ENCODE measurements around the gene LMO1. TPM values are rescaled to one million over a fixed set of nuclear protein-coding genes. Genes with fewer than 3 reads are reported as not detected.

Gene LMO1
- total RNA-seq, 1 experiment from 2014 or later, result not detected

GRCh38 chr11:8291421-8292350 is 28.0 kb upstream of the LMO1 start:
- POLR2A ChIA-PET (ENCODE audit: unreplicated experiment), result no interaction called here
- no peaks in the 10 kb centered on the region for H3K9me2 ChIP-seq (ENCODE audit: insufficient read depth)
- no peaks in the 10 kb centered on the region for H3K9me3 ChIP-seq (ENCODE audit: insufficient read depth, low read depth)
- no TSS peak for BruUV-seq (replicated peaks)
- no peaks in the 10 kb centered on the region for H3K79me2 ChIP-seq (ENCODE audit: low read depth)
- H3K36me3 ChIP-seq (ENCODE audit: low read depth), result no peaks in the 10 kb centered on the region
- no peak overlapping the region for H3K4me3 ChIP-seq
- H3K4me1 ChIP-seq (replicated peaks; ENCODE audit: insufficient read depth), result no peaks in the 10 kb centered on the region
- no peaks in the 10 kb centered on the region for H3F3A ChIP-seq (ENCODE audit: insufficient read depth, low read depth)
- H3K27ac ChIP-seq, result no peak overlapping the region
- H3K27me3 ChIP-seq (ENCODE audit: insufficient read depth, low read depth), result no peaks in the 10 kb centered on the region
- no peaks in the 10 kb centered on the region for H4K20me1 ChIP-seq (ENCODE audit: insufficient read depth)
- no peak overlapping the region for H3K4me2 ChIP-seq
- TF ChIP-seq EZH2 (IDR thresholded peaks at IDR 0.05; ENCODE audit: low read depth), result no peak
- no peak for TF ChIP-seq CTCF (conservative IDR thresholded peaks at IDR 0.05)
- DNase-seq, result no peak
- intact Hi-C loops (cut with micrococcal nuclease; ENCODE audit: unreplicated experiment), result no loop called here
- H2AFZ ChIP-seq, result no peak overlapping the region
- CTCF ChIA-PET, result no interaction called here

- Histone ChIP-seq H3K9me2 (ENCODE audit: insufficient read depth) (no peaks in the 10 kb centered on the region), H3K36me3 (ENCODE audit: low read depth) (no peaks in the 10 kb centered on the region), H3K4me1 (replicated peaks; ENCODE audit: insufficient read depth) (no peaks in the 10 kb centered on the region), H3K79me2 (ENCODE audit: low read depth) (no peaks in the 10 kb centered on the region), H4K20me1 (ENCODE audit: insufficient read depth) (no peaks in the 10 kb centered on the region), H3K27ac (no peak overlapping the region), H3F3A (ENCODE audit: insufficient read depth, low read depth) (no peaks in the 10 kb centered on the region), H2AFZ (no peak overlapping the region), H3K4me2 (no peak overlapping the region), H3K4me3 (no peak overlapping the region), H3K27me3 (ENCODE audit: insufficient read depth, low read depth) (no peaks in the 10 kb centered on the region), H3K9me3 (ENCODE audit: insufficient read depth, low read depth) (no peaks in the 10 kb centered on the region)
- ChIA-PET POLR2A (ENCODE audit: unreplicated experiment) (no interaction called here), CTCF (no interaction called here)
- DNase-seq, result no peak
- TF ChIP-seq CTCF (conservative IDR thresholded peaks at IDR 0.05), result no peak
- TF ChIP-seq EZH2 (IDR thresholded peaks at IDR 0.05; ENCODE audit: low read depth), result no peak
- no TSS peak for BruUV-seq (replicated peaks)
- intact Hi-C loops (cut with micrococcal nuclease; ENCODE audit: unreplicated experiment), result no loop called here
These were observed 26.6 kb upstream of the LMO1 start for GRCh38 chr11:8290081-8290810.

- H3K9me2 ChIP-seq (ENCODE audit: insufficient read depth), result no peaks in the 10 kb centered on the region
- H3K79me2 ChIP-seq (ENCODE audit: low read depth), result no peaks in the 10 kb centered on the region
- no peaks in the 10 kb centered on the region for H3K4me1 ChIP-seq (replicated peaks; ENCODE audit: insufficient read depth)
- H3K36me3 ChIP-seq (ENCODE audit: low read depth), result no peaks in the 10 kb centered on the region
- H3K4me2 ChIP-seq, result no peak overlapping the region
- intact Hi-C loops (cut with micrococcal nuclease; ENCODE audit: unreplicated experiment), result no loop called here
- TF ChIP-seq EZH2 (IDR thresholded peaks at IDR 0.05; ENCODE audit: low read depth) (no peak), CTCF (conservative IDR thresholded peaks at IDR 0.05) (no peak)
- no peaks in the 10 kb centered on the region for H3K27me3 ChIP-seq (ENCODE audit: insufficient read depth, low read depth)
- H4K20me1 ChIP-seq (ENCODE audit: insufficient read depth), result no peaks in the 10 kb centered on the region
- no peak overlapping the region for H3K27ac ChIP-seq
- no peaks in the 10 kb centered on the region for H3F3A ChIP-seq (ENCODE audit: insufficient read depth, low read depth)
- CTCF ChIA-PET, result no interaction called here
- H3K4me3 ChIP-seq, result no peak overlapping the region
- no peaks in the 10 kb centered on the region for H3K9me3 ChIP-seq (ENCODE audit: insufficient read depth, low read depth)
- no peak for DNase-seq
- no peak overlapping the region for H2AFZ ChIP-seq
- POLR2A ChIA-PET (ENCODE audit: unreplicated experiment), result no interaction called here
- BruUV-seq (replicated peaks), result no TSS peak
These were observed 25.8 kb upstream of the LMO1 start for GRCh38 chr11:8289492-8289918.

Data from PC-9 (cell line).